Neural progenitor cell (in vitro differentiated cells): ENCODE results near the gene SNRNP200.

Experiments
- EZH2phosphoT487 ChIP-seq: fragments of 200-600 bp; sonication (generic); IDR thresholded peaks from 2 replicates; pipeline ENCODE4 v1.6.1; 2017; ENCODE audit warnings: antibody characterized with exemption
- TF ChIP-seq, protein P1 (sequence below): fragments of 200-600 bp; sonication (generic); IDR thresholded peaks from 2 replicates; pipeline ENCODE4 v1.5.1; 2017; ENCODE audit warnings: antibody characterized with exemption, mild to moderate bottlenecking

DNA sequence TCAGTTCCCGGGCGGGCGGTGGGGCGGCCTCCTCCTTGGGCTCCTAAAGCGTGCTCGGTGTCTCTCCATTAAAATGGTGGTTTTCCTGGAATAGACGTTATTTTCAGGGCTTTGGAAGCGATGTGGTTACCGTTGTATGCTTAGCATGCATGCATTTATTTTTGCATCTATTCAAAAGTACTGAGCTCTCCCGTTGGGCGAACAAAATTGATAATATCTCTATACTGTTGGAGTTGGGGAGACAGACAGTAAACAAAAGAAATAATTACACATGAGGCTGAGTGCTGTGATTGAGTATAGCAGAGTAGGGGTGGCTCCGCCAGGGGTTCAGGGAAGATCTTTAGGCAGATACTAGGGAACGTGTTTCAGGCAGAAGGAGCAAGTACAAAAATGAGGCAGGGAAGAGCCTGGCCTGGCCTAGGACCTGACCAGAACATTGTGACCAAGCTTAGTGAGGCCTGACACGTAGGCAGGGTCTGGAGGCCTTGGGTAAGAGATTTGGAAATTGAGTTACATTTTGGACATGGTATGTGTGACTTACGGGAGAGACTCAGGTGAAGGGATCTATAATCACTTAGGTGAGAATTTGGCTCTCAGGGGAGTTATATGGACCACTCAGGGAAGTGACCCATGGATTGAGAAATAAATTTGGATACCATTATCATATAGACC is 30.9 kb upstream of the SNRNP200 start:
- TF ChIP-seq, protein P1, sequence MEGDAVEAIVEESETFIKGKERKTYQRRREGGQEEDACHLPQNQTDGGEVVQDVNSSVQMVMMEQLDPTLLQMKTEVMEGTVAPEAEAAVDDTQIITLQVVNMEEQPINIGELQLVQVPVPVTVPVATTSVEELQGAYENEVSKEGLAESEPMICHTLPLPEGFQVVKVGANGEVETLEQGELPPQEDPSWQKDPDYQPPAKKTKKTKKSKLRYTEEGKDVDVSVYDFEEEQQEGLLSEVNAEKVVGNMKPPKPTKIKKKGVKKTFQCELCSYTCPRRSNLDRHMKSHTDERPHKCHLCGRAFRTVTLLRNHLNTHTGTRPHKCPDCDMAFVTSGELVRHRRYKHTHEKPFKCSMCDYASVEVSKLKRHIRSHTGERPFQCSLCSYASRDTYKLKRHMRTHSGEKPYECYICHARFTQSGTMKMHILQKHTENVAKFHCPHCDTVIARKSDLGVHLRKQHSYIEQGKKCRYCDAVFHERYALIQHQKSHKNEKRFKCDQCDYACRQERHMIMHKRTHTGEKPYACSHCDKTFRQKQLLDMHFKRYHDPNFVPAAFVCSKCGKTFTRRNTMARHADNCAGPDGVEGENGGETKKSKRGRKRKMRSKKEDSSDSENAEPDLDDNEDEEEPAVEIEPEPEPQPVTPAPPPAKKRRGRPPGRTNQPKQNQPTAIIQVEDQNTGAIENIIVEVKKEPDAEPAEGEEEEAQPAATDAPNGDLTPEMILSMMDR: no peak
- TF ChIP-seq EZH2phosphoT487: no peak
